GM21367 (cell line): Measurements from ENCODE around the gene SELP.
"Not testable (repeated sequence)": the region's sequence is repeated elsewhere in the genome, so short reads cannot be mapped to it uniquely, and the experiment has no call there.

ENCODE experiments used
- ATAC-seq: cut with Tn5 transposase; IDR thresholded peaks from one replicate; pipeline ENCODE4 v1.9.1; 2021; ENCODE audit not compliant: unreplicated experiment

Gene SELP

GRCh38 chr1:169630006-169630405 lies at the start of gene SELP:
Gene SELP, minus strand, starts transcription at chr1:169630124. Its CDS starts 50 bp downstream, at chr1:169630074.
- no peak for ATAC-seq

- no peak for ATAC-seq
These were observed 49.8 kb upstream of the SELP start for GRCh38 chr1:169679692-169680091.

- ATAC-seq: no peak
These were observed 46.1 kb upstream of the SELP start for GRCh38 chr1:169676001-169676400.

GRCh38 chr1:169670836-169671235 lies 40.9 kb upstream of the SELP start:
- ATAC-seq: no peak

GRCh38 chr1:169670244-169670643 lies 40.3 kb upstream of the SELP start:
- not testable (repeated sequence) for ATAC-seq

GRCh38 chr1:169667699-169668596 lies 38.0 kb upstream of the SELP start:
- ATAC-seq: not testable (repeated sequence)

GRCh38 chr1:169667227-169667639 lies 37.3 kb upstream of the SELP start:
- ATAC-seq: peak; percentile 62

GRCh38 chr1:169662680-169663079 lies 32.8 kb upstream of the SELP start:
- ATAC-seq: not testable (repeated sequence)

- not testable (repeated sequence) for ATAC-seq
These were observed 31.1 kb upstream of the SELP start for GRCh38 chr1:169661066-169661465.

GRCh38 chr1:169658777-169659176 lies 28.9 kb upstream of the SELP start:
- not testable (repeated sequence) for ATAC-seq

GRCh38 chr1:169653873-169654272 lies 23.9 kb upstream of the SELP start:
- no peak for ATAC-seq

GRCh38 chr1:169651035-169651434 lies 21.1 kb upstream of the SELP start:
- no peak for ATAC-seq

GRCh38 chr1:169650551-169650950 lies 20.6 kb upstream of the SELP start:
- ATAC-seq: no peak

- ATAC-seq: no peak
These were observed 18.8 kb upstream of the SELP start for GRCh38 chr1:169648709-169649108.

- no peak for ATAC-seq
These were observed 18.3 kb upstream of the SELP start for GRCh38 chr1:169648187-169648586.

GRCh38 chr1:169647512-169647911 lies 17.6 kb upstream of the SELP start:
- no peak for ATAC-seq

- no peak for ATAC-seq
These were observed 14.4 kb upstream of the SELP start for GRCh38 chr1:169644297-169644696.

- no peak for ATAC-seq
These were observed 5.0 kb upstream of the SELP start for GRCh38 chr1:169634877-169635276.

- no peak for ATAC-seq
These were observed 4.2 kb upstream of the SELP start for GRCh38 chr1:169634145-169634544.

GRCh38 chr1:169631249-169631648 lies 1.3 kb upstream of the SELP start:
- no peak for ATAC-seq

- ATAC-seq: no peak
These were observed 5.0 kb downstream of the SELP start for GRCh38 chr1:169624912-169625311.

GRCh38 chr1:169624122-169624521 lies 5.8 kb downstream of the SELP start:
- no peak for ATAC-seq
